ENCODE measurements around the gene SS18L1.

DNA sequence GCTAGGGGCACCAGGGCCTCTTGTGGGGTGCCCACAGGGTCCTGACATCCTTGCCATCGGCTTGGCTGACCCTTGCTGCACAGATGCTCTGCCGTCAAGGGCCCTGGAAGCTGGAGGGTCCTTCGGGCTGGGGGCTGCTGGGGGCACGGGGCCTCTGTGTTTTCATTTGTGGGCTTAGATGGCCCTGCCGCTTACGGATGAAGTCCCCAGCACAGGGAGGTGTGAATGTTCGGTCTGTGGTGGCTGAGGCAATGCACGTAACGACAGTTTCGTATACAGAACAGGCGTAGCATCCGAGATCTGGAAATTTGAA is 14.5 kb downstream of the SS18L1 start:
- TF ChIP-seq CTCF (conservative IDR thresholded peaks at IDR 0.05; ENCODE audit: low read length) = no peak
- TF ChIP-seq EZH2phosphoT487 (IDR thresholded peaks at IDR 0.05; ENCODE audit: borderline replicate concordance) = no peak
